ENCODE measurements around the gene ACTR2.
"Not testable (repeated sequence)": the region's sequence is repeated elsewhere in the genome, so short reads cannot be mapped to it uniquely, and the experiment has no call there.

ACTR2 gene

DNA sequence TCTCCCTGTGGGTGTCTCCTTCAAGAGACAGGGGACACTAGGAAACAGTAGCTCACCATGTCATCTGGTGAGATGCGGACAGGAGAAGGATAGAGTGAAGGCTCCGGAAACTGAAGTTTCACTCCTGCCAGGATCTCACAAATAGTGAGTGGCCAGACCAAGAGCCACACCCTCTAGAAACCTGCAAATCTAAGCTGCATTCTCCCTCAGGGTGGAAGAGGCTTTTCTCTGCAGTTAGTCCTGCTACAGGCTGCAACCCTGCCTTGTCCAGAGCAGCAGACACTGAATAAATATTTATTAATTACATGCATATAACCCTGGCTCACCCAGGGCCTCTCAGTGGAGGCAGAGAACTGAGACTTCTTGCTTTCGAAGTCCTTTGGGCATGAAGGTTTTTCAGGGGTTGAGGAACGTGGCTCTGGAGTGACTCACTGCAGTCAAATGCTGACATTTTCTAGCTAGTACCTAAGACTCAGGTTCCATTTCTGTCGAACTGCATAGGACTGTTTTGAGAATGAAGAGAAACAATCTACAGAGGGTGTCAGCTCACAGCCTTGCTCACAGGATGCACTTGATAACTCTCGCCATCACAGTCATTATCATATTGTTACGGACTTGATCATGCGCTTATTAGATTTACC lies 87.3 kb downstream of the ACTR2 start:
- DNase-seq (ENCODE audit: low spot score), result no peak

DNA sequence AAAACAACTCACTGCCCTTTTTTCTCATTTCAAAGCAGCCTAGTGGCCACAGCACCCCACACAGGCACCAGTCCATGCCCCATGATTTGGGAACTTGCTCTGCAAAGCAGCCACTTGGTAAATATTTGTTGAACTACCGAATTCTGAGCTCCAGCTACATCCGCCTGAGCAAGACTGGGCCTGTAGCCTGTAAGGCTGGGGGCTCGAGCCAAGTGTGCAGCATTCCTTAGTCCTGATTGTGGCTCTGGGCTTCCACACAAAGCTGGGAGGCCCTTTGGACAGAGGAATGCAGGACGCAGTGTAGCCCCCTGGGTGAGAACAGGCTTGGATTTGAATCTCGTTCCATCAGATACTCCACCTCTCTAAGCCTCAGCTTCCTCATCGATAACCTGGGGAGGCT lies 88.4 kb downstream of the ACTR2 start:
- DNase-seq (ENCODE audit: low spot score), result no peak

DNA sequence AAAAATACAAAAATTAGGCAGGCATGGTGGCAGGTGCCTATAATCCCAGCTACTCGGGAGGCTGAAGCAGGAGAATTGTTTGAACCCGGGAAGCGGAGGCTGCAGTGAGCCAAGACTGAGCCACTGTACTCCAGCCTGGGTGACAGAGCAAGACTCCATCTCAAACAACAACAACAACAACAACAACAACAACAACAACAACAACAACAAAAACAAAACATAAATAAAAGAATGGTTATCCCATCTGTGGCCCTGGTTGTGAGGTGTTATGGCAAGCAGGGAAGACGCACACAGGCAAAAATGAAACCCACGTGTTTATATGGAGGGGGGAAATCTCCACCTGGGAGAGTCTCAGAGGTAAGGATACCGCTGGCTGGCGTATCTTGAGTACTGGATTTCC lies 89.7 kb downstream of the ACTR2 start:
- not testable (repeated sequence) for DNase-seq (ENCODE audit: low spot score)

DNA sequence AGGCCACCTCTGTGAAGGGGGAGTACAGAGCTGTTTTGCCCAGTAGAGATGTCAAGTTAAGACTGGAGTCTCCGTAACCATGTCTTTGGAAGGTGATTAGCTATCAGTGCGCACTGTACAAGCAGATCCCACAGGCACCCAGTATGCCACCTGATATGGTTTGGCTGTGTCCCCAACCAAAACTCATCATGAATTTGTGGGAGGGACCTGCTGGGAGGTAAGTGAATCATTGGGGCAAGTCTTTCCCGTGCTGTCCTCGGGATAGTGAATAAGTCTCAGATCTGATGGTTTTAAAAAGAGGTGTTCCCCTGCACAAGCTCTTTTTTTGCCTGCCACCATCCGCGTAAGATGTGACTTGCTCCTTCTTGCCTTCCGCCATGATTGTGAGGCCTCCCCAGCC lies 90.2 kb downstream of the ACTR2 start:
- DNase-seq (ENCODE audit: low spot score), result no peak

DNA sequence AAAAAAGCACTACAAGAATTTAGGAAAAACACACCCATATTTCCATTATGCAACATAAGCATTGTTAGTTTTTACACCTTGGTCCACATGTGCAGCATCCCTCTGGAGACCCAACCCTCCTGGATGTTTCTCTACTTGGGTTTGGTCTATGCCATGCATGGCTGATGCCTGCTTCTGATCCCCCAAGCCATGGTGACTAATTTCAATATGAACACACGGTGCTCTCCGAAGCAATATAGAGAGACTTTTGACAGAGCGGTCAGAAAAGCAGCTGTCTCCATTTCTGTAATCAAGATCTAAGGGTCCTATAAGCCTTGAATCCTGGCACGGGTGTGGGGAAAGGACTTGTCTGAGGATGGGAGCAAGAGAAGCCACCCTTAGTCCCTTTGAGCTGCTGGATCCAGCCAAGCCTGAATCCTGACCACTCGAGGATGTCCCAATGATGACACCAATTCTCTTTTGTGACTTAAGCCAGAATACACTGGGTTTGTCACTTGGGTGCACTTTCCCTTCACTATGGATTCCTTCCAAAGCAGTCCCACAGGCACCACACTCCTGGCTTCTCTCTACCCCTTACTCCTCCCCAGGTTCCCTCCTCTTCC lies 91.5 kb downstream of the ACTR2 start:
- DNase-seq (ENCODE audit: low spot score), result no peak

DNA sequence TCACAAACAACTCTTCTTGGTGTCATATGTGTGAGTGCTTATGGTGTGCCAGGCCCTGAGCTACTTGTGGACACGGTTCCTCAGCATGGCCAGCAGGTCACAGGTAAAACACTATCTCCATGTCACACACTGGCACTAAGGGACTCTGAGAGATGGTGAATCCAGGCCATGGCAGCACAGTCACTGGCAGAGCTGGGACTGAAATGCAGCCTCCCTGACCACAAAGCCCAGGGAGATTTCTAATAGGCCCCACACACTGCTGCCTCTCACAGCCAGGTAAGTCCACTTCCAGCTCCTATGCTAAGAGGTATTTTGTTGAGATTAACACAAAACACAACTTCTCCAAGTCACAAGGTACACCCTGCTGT lies 92.0 kb downstream of the ACTR2 start:
- DNase-seq (ENCODE audit: low spot score), result no peak

DNA sequence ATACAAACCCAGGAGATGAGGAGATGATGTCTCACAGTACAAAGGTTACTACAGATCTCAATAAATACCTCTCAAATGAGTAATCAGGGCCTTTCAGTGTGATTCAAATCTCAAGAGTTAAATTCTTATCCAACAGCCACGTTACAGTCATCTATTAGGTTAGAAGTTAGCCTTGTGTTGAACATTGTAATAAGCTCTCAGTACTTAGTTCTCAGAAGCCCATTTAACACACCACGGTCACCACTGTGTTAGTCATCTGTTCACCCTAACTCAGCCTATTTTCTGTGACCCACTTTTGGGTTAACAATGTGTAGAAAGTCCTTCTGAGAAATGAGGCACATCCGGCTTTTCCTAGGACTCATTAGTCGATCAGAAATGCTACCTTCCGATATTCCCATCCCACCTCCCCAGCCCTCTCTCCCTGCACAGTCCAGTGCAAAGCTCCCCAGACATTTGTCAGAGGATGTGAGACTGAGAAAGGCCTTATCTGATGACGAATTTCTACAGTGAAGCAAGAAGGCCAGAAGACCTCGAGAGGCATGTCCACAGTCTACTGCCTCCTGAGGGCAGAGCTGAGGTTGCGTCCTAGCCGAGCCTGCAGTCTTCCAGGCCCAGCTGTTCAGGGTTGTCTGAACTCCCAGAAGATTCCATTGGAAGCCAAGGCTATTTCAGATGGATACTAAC lies 92.6 kb downstream of the ACTR2 start:
- no peak for DNase-seq (ENCODE audit: low spot score)
